Cardiac fibroblast (primary cell): ENCODE data around the gene THSD4.
"Not testable (repeated sequence)": the region's sequence is repeated elsewhere in the genome, so short reads cannot be mapped to it uniquely, and the experiment has no call there.

ENCODE experiments used
- DNase-seq, 2 donors: peaks; one replicate each; pipeline versions ENCODE4 v3.0.0 to v3.0.0-alpha.2; 2010; ENCODE audit warnings: low read depth in 2 of 2
- H3K4me3 ChIP-seq, 2 donors: replicated peaks in 1 of 2; 1 replicate in 1 of 2; 2 replicates in 1 of 2; pipeline ENCODE4 v1.5.1; 2011; ENCODE audit warnings: low read depth in 2 of 2, low read length in 2 of 2, mild to moderate bottlenecking in 2 of 2, moderate library complexity in 1 of 2
- TF ChIP-seq, protein P1 (sequence below): IDR thresholded peaks from one replicate; pipeline ENCODE4 v1.5.1; 2011; ENCODE audit warnings: low read depth, mild to moderate bottlenecking, low read length, inconsistent platforms

THSD4 gene

DNA sequence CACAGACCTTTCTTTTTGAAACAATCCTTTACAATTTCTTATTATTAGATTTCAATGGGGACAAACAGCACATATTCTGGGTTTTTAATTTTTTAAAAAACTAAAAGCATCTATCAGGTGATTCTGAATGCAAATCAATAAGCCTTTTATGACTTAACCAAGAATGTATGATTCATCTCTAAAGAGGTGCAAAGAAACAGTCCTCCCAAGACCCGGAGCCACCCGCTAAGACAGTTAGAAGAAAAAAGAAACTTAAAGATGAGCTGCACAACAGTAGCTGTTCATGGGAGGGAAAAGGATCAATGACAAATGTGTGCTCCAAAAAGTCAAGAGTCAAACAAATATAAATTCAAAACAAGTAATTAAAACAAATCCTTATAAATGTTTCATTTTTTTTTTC is 319.5 kb downstream of the THSD4 start:
- DNase-seq, result no peak
- TF ChIP-seq, protein P1, sequence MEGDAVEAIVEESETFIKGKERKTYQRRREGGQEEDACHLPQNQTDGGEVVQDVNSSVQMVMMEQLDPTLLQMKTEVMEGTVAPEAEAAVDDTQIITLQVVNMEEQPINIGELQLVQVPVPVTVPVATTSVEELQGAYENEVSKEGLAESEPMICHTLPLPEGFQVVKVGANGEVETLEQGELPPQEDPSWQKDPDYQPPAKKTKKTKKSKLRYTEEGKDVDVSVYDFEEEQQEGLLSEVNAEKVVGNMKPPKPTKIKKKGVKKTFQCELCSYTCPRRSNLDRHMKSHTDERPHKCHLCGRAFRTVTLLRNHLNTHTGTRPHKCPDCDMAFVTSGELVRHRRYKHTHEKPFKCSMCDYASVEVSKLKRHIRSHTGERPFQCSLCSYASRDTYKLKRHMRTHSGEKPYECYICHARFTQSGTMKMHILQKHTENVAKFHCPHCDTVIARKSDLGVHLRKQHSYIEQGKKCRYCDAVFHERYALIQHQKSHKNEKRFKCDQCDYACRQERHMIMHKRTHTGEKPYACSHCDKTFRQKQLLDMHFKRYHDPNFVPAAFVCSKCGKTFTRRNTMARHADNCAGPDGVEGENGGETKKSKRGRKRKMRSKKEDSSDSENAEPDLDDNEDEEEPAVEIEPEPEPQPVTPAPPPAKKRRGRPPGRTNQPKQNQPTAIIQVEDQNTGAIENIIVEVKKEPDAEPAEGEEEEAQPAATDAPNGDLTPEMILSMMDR, result no peak
- no peak overlapping the region for H3K4me3 ChIP-seq

DNA sequence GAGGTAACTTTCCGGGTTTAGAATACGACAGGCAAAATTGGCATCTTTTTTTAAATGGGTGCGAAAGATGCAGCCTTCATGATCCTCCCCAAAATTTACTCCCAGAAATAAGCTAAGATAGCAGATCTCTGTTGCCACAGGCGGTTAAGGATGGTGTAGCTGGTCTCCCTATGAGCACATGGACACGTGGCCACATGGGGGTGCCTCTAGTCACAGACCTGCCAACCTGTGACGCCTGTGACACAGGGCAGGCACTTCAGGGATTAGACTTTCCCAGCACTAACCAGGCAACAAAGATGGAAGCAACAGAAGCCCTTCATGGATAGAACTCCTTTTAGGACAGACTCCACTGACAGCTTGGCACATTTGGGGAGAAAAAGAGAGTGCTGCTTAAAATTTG is 320.3 kb downstream of the THSD4 start:
- DNase-seq, result no peak
- H3K4me3 ChIP-seq, result no peak overlapping the region
- TF ChIP-seq, protein P1, result no peak

DNA sequence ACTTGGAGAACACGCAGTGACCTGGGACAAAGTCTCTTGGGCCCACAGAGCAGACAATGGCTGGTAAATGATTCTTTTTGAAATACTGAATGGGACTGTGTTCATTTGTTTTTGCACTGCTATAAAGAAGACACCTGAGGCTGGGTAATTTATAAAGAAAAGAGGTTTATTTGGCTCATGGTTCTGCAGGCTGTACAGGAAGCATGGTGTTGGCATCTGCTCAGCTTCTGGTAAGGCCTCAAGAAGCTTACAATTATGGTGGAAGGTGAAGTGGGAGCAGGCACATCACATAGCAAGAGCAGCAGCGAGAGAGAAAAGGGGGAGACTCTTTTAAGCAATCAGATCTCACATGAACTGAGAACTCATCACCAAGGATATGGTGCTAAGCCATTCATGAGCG is 321.6 kb downstream of the THSD4 start:
- no peak overlapping the region for H3K4me3 ChIP-seq
- TF ChIP-seq, protein P1, result no peak
- no peak for DNase-seq

DNA sequence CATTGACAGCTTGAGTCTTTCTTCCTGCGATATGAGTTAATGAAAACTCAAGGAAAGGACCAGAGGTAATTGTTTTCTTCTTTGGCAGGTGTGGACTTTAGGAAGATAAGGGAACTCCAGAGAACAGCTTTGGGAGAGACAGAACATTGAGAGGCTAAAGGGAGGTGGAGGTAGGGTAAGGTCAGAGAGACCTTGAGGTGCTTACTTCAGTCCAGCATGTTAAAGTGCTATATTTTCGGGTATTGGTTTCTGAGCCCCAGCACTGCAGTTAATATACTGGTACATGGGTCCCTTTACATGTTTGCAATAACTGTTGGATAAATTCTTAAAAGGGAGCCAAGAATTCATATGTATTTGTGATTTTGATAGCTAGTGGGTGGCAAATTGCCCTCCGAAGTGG is 322.1 kb downstream of the THSD4 start:
- TF ChIP-seq, protein P1, result no peak
- H3K4me3 ChIP-seq, result no peak overlapping the region
- no peak for DNase-seq

DNA sequence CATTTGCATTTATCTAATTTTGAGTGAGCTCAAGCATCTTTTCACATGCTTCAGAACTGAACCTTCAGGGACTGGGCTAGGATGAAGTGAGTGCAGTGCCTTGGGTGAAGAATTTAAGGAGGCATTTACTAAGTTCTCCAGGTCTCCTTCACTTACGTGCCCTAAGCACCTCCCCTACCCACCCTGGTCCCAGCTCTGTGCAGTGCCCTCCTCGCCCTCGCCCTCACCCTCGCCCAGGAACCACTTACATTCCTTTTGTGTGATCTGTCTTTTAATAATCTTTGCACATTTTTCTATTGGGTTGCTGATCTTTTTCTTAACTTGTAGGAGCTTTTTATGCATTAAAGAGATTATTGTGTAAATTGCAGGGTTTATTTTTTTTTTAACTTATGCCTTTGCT is 322.6 kb downstream of the THSD4 start:
- TF ChIP-seq, protein P1, result no peak
- DNase-seq, result peak in 1 of 2 donors; percentile 19
- H3K4me3 ChIP-seq, result no peak overlapping the region

- not testable (repeated sequence) for H3K4me3 ChIP-seq, DNase-seq
Observed at GRCh38 chr15:71439478-71439877, 324.2 kb downstream of the THSD4 start.

- peak; percentile 84 to 85 for DNase-seq
- no peak overlapping the region for H3K4me3 ChIP-seq
- TF ChIP-seq, protein P1, result peak; percentile 41
Observed at GRCh38 chr15:71440489-71441110, 325.3 kb downstream of the THSD4 start.
